ENCODE results near the gene OR14A2.
"Not testable (repeated sequence)": the region's sequence is repeated elsewhere in the genome, so short reads cannot be mapped to it uniquely, and the experiment has no call there.

Gene OR14A2

GRCh38 chr1:247746391-247746935 lies 1.5 kb downstream of the OR14A2 start:
- Histone ChIP-seq H3K4me3 (no peak overlapping the region), H3K27ac (no peak overlapping the region)

GRCh38 chr1:247742215-247742760 lies 5.7 kb downstream of the OR14A2 start:
- not testable (repeated sequence) for H3K27ac ChIP-seq; H3K4me3 ChIP-seq; DNase-seq (ENCODE audit: low spot score)

More at GRCh38 chr1:247746391-247746935, 1.5 kb downstream of the OR14A2 start:
- DNase-seq (ENCODE audit: low spot score) = no peak
- TF ChIP-seq CTCF (IDR thresholded peaks at IDR 0.05) = no peak

- H3K27ac ChIP-seq = no peak overlapping the region
- no peak for DNase-seq (ENCODE audit: low spot score)
- no peak overlapping the region for H3K4me3 ChIP-seq
- no peak for TF ChIP-seq CTCF (IDR thresholded peaks at IDR 0.05)
Observed at GRCh38 chr1:247741756-247742155, 6.2 kb downstream of the OR14A2 start.

GRCh38 chr1:247740721-247741120 lies 7.2 kb downstream of the OR14A2 start:
- no peak for DNase-seq (ENCODE audit: low spot score)
- no peak overlapping the region for H3K27ac ChIP-seq
- H3K4me3 ChIP-seq = no peak overlapping the region
- no peak for TF ChIP-seq CTCF (IDR thresholded peaks at IDR 0.05)

GRCh38 chr1:247738315-247738714 lies 9.6 kb downstream of the OR14A2 start, which contains the start of gene OR14K1:
Gene OR14K1, plus strand, starts transcription at chr1:247738615. Its CDS starts 0 bp downstream, at chr1:247738615.
- no peak for TF ChIP-seq CTCF (IDR thresholded peaks at IDR 0.05)
- Histone ChIP-seq H3K4me3 (no peak within 1 kb of the TSS), H3K27ac (no peak within 1 kb of the TSS)
- no peak for DNase-seq (ENCODE audit: low spot score)

GRCh38 chr1:247721222-247721621 lies 26.7 kb downstream of the OR14A2 start:
- TF ChIP-seq CTCF (IDR thresholded peaks at IDR 0.05) = no peak

GRCh38 chr1:247716546-247716945 lies 31.4 kb downstream of the OR14A2 start, which contains the start of gene OR6F1:
Gene OR6F1, minus strand, starts transcription at chr1:247716646. Its CDS starts 3,891 bp downstream, at chr1:247712755.
- Histone ChIP-seq H3K4me3 (no peak within 1 kb of the TSS), H3K27ac (no peak within 1 kb of the TSS)
- TF ChIP-seq CTCF (IDR thresholded peaks at IDR 0.05) = no peak
- DNase-seq (ENCODE audit: low spot score) = no peak

More at GRCh38 chr1:247721222-247721621, 26.7 kb downstream of the OR14A2 start:
- Histone ChIP-seq H3K4me3 (no peak overlapping the region), H3K27ac (no peak overlapping the region)
- DNase-seq (ENCODE audit: low spot score) = no peak

All from coronary artery (tissue), 2 donors.